HepG2 (cell line): ENCODE data around the gene MAFF. TPM values are rescaled to one million over a fixed set of nuclear protein-coding genes. Genes with fewer than 3 reads are reported as not detected.
A peak's percentile ranks its signal among the peaks of the same experiment; 100 is the strongest.

ENCODE experiments used
- FOXM1 ChIP-seq: sonication (generic); formaldehyde crosslinking; IDR thresholded peaks from 2 replicates; pipeline ENCODE4 v1.5.0; 2020; ENCODE audit warnings: missing genetic modification reagents
- HDAC2 ChIP-seq: sonication (generic); formaldehyde crosslinking; IDR thresholded peaks from 2 replicates; pipeline ENCODE4 v1.4.0; 2020; ENCODE audit warnings: missing genetic modification reagents
- NR0B2 ChIP-seq: sonication (generic); formaldehyde crosslinking; IDR thresholded peaks from 2 replicates; pipeline ENCODE4 v1.4.0; 2020; ENCODE audit warnings: mild to moderate bottlenecking, missing genetic modification reagents
- NR2C2 ChIP-seq: sonication (generic); formaldehyde crosslinking; IDR thresholded peaks from 2 replicates; pipeline ENCODE4 v1.4.0; 2020; ENCODE audit warnings: missing genetic modification reagents, mild to moderate bottlenecking, moderate library complexity, borderline replicate concordance
- PAF1 ChIP-seq: IDR thresholded peaks from 2 replicates; pipeline ENCODE4 v1.6.1; 2016; ENCODE audit warnings: missing genetic modification reagents, missing compliant biosample characterization
- SMC3 ChIP-seq: IDR thresholded peaks from 2 replicates; pipeline ENCODE4 v1.6.1; 2011; ENCODE audit warnings: low read length, improper control_type of control experiment
- TGIF2 ChIP-seq: IDR thresholded peaks from 2 replicates; pipeline ENCODE4 v1.6.1; 2016; ENCODE audit warnings: control low read depth, missing compliant biosample characterization
- TOPORS ChIP-seq: sonication (generic); formaldehyde crosslinking; IDR thresholded peaks from 2 replicates; pipeline ENCODE4 v1.8.0; 2023; ENCODE audit warnings: mild to moderate bottlenecking, missing genetic modification reagents
- TP53 ChIP-seq: sonication (generic); formaldehyde crosslinking; conservative IDR thresholded peaks from 2 replicates; pipeline ENCODE4 v1.4.0; 2020; ENCODE audit warnings: missing genetic modification reagents
- XBP1 ChIP-seq: sonication (generic); formaldehyde crosslinking; IDR thresholded peaks from 2 replicates; pipeline ENCODE4 v1.5.0; 2020; ENCODE audit warnings: missing genetic modification reagents
- ZBTB43 ChIP-seq: sonication (generic); formaldehyde crosslinking; conservative IDR thresholded peaks from 2 replicates; pipeline ENCODE4 v1.4.0; 2020; ENCODE audit warnings: missing genetic modification reagents
- ZFP36L1 ChIP-seq: sonication (generic); formaldehyde crosslinking; IDR thresholded peaks from 2 replicates; pipeline ENCODE4 v1.8.0; 2022; ENCODE audit warnings: mild to moderate bottlenecking, missing genetic modification reagents, moderate library complexity
- ZNF12 ChIP-seq: sonication (generic); formaldehyde crosslinking; IDR thresholded peaks from 2 replicates; pipeline ENCODE4 v1.5.0; 2020; ENCODE audit warnings: missing genetic modification reagents
- ZNF33A ChIP-seq: sonication (generic); formaldehyde crosslinking; IDR thresholded peaks from 2 replicates; pipeline ENCODE4 v1.5.1; 2020; ENCODE audit warnings: missing genetic modification reagents, mild to moderate bottlenecking, moderate library complexity, borderline replicate concordance
- ZNF543 ChIP-seq: sonication (generic); formaldehyde crosslinking; IDR thresholded peaks from 2 replicates; pipeline ENCODE4 v1.4.0; 2020; ENCODE audit warnings: mild to moderate bottlenecking, missing genetic modification reagents
- ZNF570 ChIP-seq: sonication (generic); formaldehyde crosslinking; IDR thresholded peaks from 2 replicates; pipeline ENCODE4 v1.4.0; 2020; ENCODE audit warnings: mild to moderate bottlenecking, missing genetic modification reagents, borderline replicate concordance
- ZNF598 ChIP-seq: sonication (generic); formaldehyde crosslinking; IDR thresholded peaks from 2 replicates; pipeline ENCODE4 v1.5.1; 2020; ENCODE audit warnings: mild to moderate bottlenecking, missing genetic modification reagents, borderline replicate concordance
- polyA plus RNA-seq, 8 experiments: library from polyadenylated mRNA; depleted of rRNA in 3 of 8; stranded (reverse) in 7 of 8; unstranded in 1 of 8; fragments of >200 nt; fragmentation: Illumina TruSeq in 4 of 8; extraction: Trizol in 4 of 8; gene quantifications; 2 replicates each; pipeline versions ENCODE4 v1.2.1 to v1.2.3, GENCODE V29; 2011 to 2016; ENCODE audit warnings: low read depth in 4 of 8, missing spikeins in 1 of 8, mixed read lengths in 1 of 8; ENCODE audit not compliant: insufficient read depth in 1 of 8
- total RNA-seq, 5 experiments: library from RNA; depleted of rRNA; stranded (reverse); fragments of >200 nt; fragmentation: Illumina TruSeq; extraction: Trizol; gene quantifications; 2 replicates each; pipeline ENCODE4 v1.2.3, GENCODE V29; 2016; ENCODE audit warnings: low read depth in 1 of 5
- TF ChIP-seq, protein P1 (sequence below): IDR thresholded peaks from 2 replicates; pipeline ENCODE4 v1.6.1; 2016; ENCODE audit warnings: mild to moderate bottlenecking
- TF ChIP-seq, protein P2 (sequence below): sonication (generic); formaldehyde crosslinking; IDR thresholded peaks from 2 replicates; pipeline ENCODE4 v1.4.0; 2020; ENCODE audit warnings: missing genetic modification reagents
- TF ChIP-seq, protein P3 (sequence below): sonication (generic); formaldehyde crosslinking; IDR thresholded peaks from 2 replicates; pipeline ENCODE4 v1.8.1; 2023; ENCODE audit warnings: mild to moderate bottlenecking, missing genetic modification reagents, borderline replicate concordance
- TF ChIP-seq, protein P4 (sequence below): sonication (generic); formaldehyde crosslinking; IDR thresholded peaks from 2 replicates; pipeline ENCODE4 v1.4.0; 2020; ENCODE audit warnings: missing genetic modification reagents
- TF ChIP-seq, protein P5 (sequence below): IDR thresholded peaks from 2 replicates; pipeline ENCODE4 v1.6.1; 2016; ENCODE audit warnings: mild to moderate bottlenecking, missing biosample characterization, missing genetic modification reagents

MAFF gene
- total and polyA plus RNA-seq, 2 of the 13 experiments (the other 11 are each of a cell fraction or from before 2014, with no cell fraction given): 5.4 to 14.3 TPM

DNA sequence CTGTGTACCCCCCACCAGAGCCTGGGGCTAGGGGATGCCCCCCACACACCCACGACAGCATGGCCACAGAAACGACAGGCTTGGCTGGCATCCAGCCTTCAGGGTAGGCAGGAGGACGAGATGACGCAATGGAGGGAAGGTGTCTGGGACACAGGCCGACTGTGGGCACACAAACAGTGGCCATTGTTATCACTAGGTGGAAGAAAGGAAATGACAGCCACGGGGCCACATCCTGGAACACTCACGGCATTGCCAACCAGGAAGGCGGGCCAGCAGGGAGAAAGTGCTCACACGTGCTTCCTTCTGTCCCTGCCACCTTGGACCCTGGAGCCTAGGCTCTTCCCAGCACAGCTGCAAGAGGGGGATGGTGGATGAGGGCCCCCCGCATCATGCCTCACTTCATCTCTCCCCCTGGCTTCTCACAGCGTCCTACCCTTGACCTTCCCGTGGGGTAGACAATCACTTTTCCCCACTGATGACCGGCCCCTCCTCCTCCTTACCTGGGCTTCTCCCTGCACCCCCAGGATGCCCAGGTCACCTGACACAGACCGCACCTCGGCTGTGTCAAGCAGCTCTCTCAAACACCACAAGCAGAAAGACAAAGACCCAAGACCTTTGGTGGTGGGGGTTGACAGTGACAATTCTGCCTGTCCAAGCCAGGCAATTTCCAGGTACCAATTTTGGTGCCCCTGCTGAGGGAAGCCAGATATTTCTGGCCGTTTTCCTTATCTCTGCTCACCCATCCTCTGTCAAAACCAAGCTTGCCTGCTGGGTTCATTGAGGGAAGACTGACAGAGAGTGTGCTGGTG is 28.8 kb upstream of the MAFF start (continued):
- TF ChIP-seq ZBTB43 (CRISPR knock-in tag): 0 out of 2 replicates have a peak, but pooled peaks have one; percentile 26
- TF ChIP-seq, protein P1, sequence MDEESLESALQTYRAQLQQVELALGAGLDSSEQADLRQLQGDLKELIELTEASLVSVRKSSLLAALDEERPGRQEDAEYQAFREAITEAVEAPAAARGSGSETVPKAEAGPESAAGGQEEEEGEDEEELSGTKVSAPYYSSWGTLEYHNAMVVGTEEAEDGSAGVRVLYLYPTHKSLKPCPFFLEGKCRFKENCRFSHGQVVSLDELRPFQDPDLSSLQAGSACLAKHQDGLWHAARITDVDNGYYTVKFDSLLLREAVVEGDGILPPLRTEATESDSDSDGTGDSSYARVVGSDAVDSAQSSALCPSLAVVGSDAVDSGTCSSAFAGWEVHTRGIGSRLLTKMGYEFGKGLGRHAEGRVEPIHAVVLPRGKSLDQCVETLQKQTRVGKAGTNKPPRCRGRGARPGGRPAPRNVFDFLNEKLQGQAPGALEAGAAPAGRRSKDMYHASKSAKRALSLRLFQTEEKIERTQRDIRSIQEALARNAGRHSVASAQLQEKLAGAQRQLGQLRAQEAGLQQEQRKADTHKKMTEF (CRISPR knock-in tag): peak; percentile 56; the same call in 1 of the 2 replicates
- peak; percentile 52; the same call in 1 of the 2 replicates for TF ChIP-seq HDAC2
- TF ChIP-seq, protein P2, sequence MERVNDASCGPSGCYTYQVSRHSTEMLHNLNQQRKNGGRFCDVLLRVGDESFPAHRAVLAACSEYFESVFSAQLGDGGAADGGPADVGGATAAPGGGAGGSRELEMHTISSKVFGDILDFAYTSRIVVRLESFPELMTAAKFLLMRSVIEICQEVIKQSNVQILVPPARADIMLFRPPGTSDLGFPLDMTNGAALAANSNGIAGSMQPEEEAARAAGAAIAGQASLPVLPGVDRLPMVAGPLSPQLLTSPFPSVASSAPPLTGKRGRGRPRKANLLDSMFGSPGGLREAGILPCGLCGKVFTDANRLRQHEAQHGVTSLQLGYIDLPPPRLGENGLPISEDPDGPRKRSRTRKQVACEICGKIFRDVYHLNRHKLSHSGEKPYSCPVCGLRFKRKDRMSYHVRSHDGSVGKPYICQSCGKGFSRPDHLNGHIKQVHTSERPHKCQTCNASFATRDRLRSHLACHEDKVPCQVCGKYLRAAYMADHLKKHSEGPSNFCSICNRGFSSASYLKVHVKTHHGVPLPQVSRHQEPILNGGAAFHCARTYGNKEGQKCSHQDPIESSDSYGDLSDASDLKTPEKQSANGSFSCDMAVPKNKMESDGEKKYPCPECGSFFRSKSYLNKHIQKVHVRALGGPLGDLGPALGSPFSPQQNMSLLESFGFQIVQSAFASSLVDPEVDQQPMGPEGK (CRISPR knock-in tag): peak; percentile 54
- TF ChIP-seq TOPORS: no peak
- no peak for TF ChIP-seq FOXM1 (CRISPR knock-in tag)
- TF ChIP-seq SMC3: no peak; the same call in 1 of the 2 replicates
- TF ChIP-seq TGIF2 (CRISPR knock-in tag): peak; percentile 59; the same call in 1 of the 2 replicates
- TF ChIP-seq ZNF598 (CRISPR knock-in tag): no peak
- TF ChIP-seq, protein P3, sequence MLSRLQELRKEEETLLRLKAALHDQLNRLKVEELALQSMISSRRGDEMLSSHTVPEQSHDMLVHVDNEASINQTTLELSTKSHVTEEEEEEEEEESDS (CRISPR knock-in tag): no peak
- TF ChIP-seq, protein P4, sequence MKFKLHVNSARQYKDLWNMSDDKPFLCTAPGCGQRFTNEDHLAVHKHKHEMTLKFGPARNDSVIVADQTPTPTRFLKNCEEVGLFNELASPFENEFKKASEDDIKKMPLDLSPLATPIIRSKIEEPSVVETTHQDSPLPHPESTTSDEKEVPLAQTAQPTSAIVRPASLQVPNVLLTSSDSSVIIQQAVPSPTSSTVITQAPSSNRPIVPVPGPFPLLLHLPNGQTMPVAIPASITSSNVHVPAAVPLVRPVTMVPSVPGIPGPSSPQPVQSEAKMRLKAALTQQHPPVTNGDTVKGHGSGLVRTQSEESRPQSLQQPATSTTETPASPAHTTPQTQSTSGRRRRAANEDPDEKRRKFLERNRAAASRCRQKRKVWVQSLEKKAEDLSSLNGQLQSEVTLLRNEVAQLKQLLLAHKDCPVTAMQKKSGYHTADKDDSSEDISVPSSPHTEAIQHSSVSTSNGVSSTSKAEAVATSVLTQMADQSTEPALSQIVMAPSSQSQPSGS (CRISPR knock-in tag): no peak
- TF ChIP-seq NR2C2 (CRISPR knock-in tag): no peak
- TF ChIP-seq ZNF12 (CRISPR knock-in tag): 0 out of 2 replicates have a peak, but pooled peaks have one; percentile 43
- TF ChIP-seq ZNF33A (CRISPR knock-in tag): no peak
- TF ChIP-seq TP53: no peak
- TF ChIP-seq XBP1 (CRISPR knock-in tag): no peak
- TF ChIP-seq, protein P5, sequence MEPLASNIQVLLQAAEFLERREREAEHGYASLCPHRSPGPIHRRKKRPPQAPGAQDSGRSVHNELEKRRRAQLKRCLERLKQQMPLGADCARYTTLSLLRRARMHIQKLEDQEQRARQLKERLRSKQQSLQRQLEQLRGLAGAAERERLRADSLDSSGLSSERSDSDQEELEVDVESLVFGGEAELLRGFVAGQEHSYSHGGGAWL (CRISPR knock-in tag): no peak
- no peak for TF ChIP-seq ZFP36L1 (CRISPR knock-in tag)
- TF ChIP-seq ZNF543: no peak
- 0 out of 2 replicates have a peak, but pooled peaks have one; percentile 29 for TF ChIP-seq NR0B2 (CRISPR knock-in tag)
- no peak for TF ChIP-seq ZNF570 (CRISPR knock-in tag)
- no peak for TF ChIP-seq PAF1 (CRISPR knock-in tag)
